HEK293T (cell line): ENCODE measurements around the gene BRIP1.

Experiments used
- BHLHE40 ChIP-seq: fragments of 450-650 bp; IDR thresholded peaks from 2 replicates; pipeline ENCODE4 v1.6.1; 2016; ENCODE audit warnings: mild to moderate bottlenecking, moderate library complexity, borderline replicate concordance
- ELF4 ChIP-seq: fragments of 450-650 bp; IDR thresholded peaks from 2 replicates; pipeline ENCODE4 v1.6.1; 2017; ENCODE audit warnings: antibody characterized with exemption
- FOXA1 ChIP-seq: fragments of 450-650 bp; IDR thresholded peaks from 2 replicates; pipeline ENCODE4 v1.6.1; 2016; ENCODE audit warnings: mild to moderate bottlenecking
- NFRKB ChIP-seq: fragments of 450-650 bp; IDR thresholded peaks from 2 replicates; pipeline ENCODE4 v1.6.1; 2016; ENCODE audit warnings: mild to moderate bottlenecking, moderate library complexity
- SUZ12 ChIP-seq: fragments of 450-650 bp; IDR thresholded peaks from 2 replicates; pipeline ENCODE4 v1.6.1; 2016; ENCODE audit warnings: mild to moderate bottlenecking
- ZNF384 ChIP-seq: fragments of 450-650 bp; IDR thresholded peaks from 2 replicates; pipeline ENCODE4 v1.6.1; 2016

DNA sequence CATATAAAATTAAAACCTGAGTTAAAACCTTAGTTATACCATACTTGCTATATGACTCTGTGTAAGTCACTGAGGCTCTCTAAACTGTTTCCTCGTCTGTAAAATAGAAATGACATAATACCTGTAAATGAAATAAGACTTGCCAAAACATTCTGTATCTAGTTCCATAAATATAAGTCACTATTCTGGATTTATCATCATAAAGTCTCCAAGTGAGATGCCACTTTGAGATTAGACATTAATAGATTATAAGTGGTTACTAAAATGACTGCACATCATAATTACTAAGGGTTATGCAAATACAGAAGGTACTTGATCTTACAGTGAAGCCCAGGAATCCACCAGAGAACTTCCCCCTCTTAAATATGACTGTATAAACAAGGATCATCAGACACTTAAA lies 12.0 kb upstream of the BRIP1 start:
- TF ChIP-seq NFRKB (no peak), BHLHE40 (no peak), SUZ12 (no peak), ELF4 (no peak), FOXA1 (no peak), ZNF384 (no peak)
